DMS 273 treated with DMSO at 0.1 percent for 48 hours (cell line): Measurements from ENCODE around the gene TCF4.

ENCODE experiments used
- DNase-seq: peaks from one replicate; lab custom pipeline; 2025; lab: John Stamatoyannopoulos, UW

Gene TCF4

GRCh38 chr18:55349685-55350084 is 238.3 kb downstream of the TCF4 start:
- no peak for DNase-seq

GRCh38 chr18:55346961-55347740 is 240.8 kb downstream of the TCF4 start:
- no peak for DNase-seq

GRCh38 chr18:55346387-55346786 is 241.6 kb downstream of the TCF4 start:
- no peak for DNase-seq

- DNase-seq = no peak
Measured at GRCh38 chr18:55345103-55345950, 242.7 kb downstream of the TCF4 start.

- DNase-seq = no peak
Measured at GRCh38 chr18:55343396-55344073, 244.5 kb downstream of the TCF4 start.

GRCh38 chr18:55340998-55341397 is 247.0 kb downstream of the TCF4 start:
- DNase-seq = no peak

- DNase-seq = no peak
Measured at GRCh38 chr18:55339990-55340389, 248.0 kb downstream of the TCF4 start.

GRCh38 chr18:55338978-55339650 is 248.9 kb downstream of the TCF4 start:
- no peak for DNase-seq

GRCh38 chr18:55337908-55338521 is 250.0 kb downstream of the TCF4 start:
- DNase-seq = no peak

GRCh38 chr18:55337138-55337537 is 250.9 kb downstream of the TCF4 start:
- DNase-seq = no peak

- no peak for DNase-seq
Measured at GRCh38 chr18:55336438-55337100, 251.4 kb downstream of the TCF4 start.

- DNase-seq = no peak
Measured at GRCh38 chr18:55334875-55335274, 253.1 kb downstream of the TCF4 start.

GRCh38 chr18:55331301-55331700 is 256.7 kb downstream of the TCF4 start:
- no peak for DNase-seq

- DNase-seq = no peak
Measured at GRCh38 chr18:55328301-55328700, 259.7 kb downstream of the TCF4 start.

- DNase-seq = no peak
Measured at GRCh38 chr18:55327454-55327853, 260.5 kb downstream of the TCF4 start.

GRCh38 chr18:55326134-55326533 is 261.9 kb downstream of the TCF4 start:
- DNase-seq = no peak

- no peak for DNase-seq
Measured at GRCh38 chr18:55324166-55324565, 263.8 kb downstream of the TCF4 start.

GRCh38 chr18:55323051-55323994 is 264.7 kb downstream of the TCF4 start:
- DNase-seq = peak; percentile 58

GRCh38 chr18:55322178-55322735 is 265.7 kb downstream of the TCF4 start:
- DNase-seq = peak; percentile 94
